ENCODE data around the gene EXOSC2.

DNA sequence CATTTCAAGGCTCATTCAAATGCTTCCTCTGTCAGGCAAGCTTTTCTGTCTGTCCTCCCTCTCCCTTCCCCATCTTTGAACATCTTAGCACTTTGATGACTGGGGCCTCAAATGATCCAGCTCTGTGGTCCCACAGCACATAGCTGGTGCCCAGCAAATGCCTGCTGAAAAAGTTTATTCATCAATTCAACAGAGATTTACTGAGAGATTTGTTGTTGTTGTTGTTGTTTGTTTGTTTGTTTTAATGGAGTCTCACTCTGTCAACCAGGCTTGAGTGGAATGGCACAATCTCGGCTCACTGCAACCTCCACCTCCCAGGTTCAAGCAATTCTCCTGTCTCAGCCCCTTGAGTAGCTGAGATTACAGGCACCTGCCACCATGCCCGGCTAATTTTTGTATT, 6.0 kb upstream of the EXOSC2 start:
- TF ChIP-seq EZH2phosphoT487 (conservative IDR thresholded peaks at IDR 0.05; ENCODE audit: low read length) = no peak
- TF ChIP-seq, protein P1, sequence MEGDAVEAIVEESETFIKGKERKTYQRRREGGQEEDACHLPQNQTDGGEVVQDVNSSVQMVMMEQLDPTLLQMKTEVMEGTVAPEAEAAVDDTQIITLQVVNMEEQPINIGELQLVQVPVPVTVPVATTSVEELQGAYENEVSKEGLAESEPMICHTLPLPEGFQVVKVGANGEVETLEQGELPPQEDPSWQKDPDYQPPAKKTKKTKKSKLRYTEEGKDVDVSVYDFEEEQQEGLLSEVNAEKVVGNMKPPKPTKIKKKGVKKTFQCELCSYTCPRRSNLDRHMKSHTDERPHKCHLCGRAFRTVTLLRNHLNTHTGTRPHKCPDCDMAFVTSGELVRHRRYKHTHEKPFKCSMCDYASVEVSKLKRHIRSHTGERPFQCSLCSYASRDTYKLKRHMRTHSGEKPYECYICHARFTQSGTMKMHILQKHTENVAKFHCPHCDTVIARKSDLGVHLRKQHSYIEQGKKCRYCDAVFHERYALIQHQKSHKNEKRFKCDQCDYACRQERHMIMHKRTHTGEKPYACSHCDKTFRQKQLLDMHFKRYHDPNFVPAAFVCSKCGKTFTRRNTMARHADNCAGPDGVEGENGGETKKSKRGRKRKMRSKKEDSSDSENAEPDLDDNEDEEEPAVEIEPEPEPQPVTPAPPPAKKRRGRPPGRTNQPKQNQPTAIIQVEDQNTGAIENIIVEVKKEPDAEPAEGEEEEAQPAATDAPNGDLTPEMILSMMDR (IDR thresholded peaks at IDR 0.05; ENCODE audit: insufficient read depth, low read length, poor library complexity, severe bottlenecking) = no peak

All from SU-DHL-6 (cell line).